ENCODE results near the gene RNASE12.

DNA sequence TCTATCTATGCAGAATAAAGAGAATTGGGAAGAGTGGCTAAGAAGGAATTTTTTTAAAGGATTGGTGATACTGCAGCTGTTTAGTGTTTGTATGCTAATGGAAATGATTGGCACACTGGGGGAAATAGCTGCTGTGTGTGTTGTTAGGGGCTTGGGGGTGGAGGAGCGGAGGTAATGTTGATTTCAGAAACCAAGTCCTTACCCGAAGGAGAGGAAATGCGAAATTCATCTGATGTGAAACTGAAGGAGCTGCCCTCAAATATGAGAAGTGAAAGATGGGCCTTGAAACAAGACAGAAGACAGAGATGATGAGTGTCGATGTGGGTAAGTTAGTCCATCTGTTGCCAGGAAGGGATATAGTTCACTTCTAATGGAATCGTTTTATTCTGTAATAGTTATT, 21.2 kb upstream of the RNASE12 start:
- TF ChIP-seq, protein P1, sequence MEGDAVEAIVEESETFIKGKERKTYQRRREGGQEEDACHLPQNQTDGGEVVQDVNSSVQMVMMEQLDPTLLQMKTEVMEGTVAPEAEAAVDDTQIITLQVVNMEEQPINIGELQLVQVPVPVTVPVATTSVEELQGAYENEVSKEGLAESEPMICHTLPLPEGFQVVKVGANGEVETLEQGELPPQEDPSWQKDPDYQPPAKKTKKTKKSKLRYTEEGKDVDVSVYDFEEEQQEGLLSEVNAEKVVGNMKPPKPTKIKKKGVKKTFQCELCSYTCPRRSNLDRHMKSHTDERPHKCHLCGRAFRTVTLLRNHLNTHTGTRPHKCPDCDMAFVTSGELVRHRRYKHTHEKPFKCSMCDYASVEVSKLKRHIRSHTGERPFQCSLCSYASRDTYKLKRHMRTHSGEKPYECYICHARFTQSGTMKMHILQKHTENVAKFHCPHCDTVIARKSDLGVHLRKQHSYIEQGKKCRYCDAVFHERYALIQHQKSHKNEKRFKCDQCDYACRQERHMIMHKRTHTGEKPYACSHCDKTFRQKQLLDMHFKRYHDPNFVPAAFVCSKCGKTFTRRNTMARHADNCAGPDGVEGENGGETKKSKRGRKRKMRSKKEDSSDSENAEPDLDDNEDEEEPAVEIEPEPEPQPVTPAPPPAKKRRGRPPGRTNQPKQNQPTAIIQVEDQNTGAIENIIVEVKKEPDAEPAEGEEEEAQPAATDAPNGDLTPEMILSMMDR (conservative IDR thresholded peaks at IDR 0.05; ENCODE audit: low read depth, low read length) = no peak
- TF ChIP-seq EZH2 (IDR thresholded peaks at IDR 0.05; ENCODE audit: borderline replicate concordance, low read depth, low read length, poor library complexity, severe bottlenecking) = no peak
